Measurements from ENCODE around the gene PHF5A.

Gene PHF5A

DNA sequence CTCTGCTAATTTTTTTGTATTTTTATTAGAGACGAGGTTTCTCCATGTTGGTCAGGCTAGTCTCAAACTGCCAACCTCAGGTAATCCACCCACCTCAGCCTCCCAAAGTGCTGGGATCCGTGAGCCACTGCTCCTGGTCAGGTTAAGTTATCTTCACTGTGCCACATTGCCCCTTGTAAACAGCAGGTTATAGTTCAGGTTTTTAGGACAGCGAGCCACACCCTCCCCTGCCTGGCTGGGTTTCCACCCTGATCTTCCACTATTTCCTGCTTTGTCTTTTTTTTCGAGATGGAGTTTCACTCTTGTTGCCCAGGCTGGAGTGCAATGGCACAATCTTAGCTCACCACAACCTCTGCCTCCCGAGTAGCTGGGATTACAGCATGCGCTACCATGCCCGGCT is 16.5 kb upstream of the PHF5A start:
- H3K36me3 ChIP-seq (ENCODE audit: control insufficient read depth, insufficient read depth, low read length): no peaks in the 10 kb centered on the region
- DNase-seq (ENCODE audit: extremely low read depth, insufficient read length): no peak
- no peaks in the 10 kb centered on the region for H3K27me3 ChIP-seq (replicated peaks; ENCODE audit: control insufficient read depth, insufficient read depth, low read length)
- no peak overlapping the region for H3K4me3 ChIP-seq (replicated peaks; ENCODE audit: low read depth, low read length)
- TF ChIP-seq, protein P1, sequence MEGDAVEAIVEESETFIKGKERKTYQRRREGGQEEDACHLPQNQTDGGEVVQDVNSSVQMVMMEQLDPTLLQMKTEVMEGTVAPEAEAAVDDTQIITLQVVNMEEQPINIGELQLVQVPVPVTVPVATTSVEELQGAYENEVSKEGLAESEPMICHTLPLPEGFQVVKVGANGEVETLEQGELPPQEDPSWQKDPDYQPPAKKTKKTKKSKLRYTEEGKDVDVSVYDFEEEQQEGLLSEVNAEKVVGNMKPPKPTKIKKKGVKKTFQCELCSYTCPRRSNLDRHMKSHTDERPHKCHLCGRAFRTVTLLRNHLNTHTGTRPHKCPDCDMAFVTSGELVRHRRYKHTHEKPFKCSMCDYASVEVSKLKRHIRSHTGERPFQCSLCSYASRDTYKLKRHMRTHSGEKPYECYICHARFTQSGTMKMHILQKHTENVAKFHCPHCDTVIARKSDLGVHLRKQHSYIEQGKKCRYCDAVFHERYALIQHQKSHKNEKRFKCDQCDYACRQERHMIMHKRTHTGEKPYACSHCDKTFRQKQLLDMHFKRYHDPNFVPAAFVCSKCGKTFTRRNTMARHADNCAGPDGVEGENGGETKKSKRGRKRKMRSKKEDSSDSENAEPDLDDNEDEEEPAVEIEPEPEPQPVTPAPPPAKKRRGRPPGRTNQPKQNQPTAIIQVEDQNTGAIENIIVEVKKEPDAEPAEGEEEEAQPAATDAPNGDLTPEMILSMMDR (IDR thresholded peaks at IDR 0.05; ENCODE audit: insufficient read depth, low read length, poor library complexity, severe bottlenecking): no peak

DNA sequence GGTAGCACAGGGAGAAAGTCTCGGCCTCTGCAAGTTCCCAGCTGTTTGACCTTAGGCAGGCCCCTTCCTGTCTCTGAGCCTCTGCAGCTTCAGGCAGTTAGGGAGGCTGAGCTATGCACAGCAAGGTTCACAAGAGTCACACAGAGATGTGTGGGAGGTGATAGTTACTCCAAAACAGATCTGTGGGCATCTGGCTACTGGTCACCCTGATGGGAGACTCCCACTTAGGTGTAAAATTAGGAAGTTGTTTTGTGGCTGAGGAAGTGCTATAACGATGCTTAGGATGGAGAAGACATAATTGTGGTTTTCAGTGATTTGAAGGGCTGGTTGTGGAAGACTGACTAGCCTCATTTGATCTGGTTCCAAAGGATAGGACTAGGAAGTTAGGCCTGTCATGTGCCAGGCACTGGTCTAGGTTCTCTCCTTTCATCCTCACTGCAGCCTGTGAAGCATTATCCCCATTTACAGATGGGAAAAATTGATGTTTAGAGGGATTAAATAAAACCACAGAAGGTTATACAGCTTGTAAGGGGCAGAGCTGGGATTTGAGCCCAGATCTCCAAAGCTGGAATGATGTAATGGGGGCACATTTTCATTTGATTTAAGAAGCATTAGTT is 13.9 kb upstream of the PHF5A start:
- H3K36me3 ChIP-seq (ENCODE audit: control insufficient read depth, insufficient read depth, low read length): no peaks in the 10 kb centered on the region; the same call in 1 of the 2 replicates
- no peak overlapping the region for H3K4me3 ChIP-seq (replicated peaks; ENCODE audit: low read depth, low read length)
- no peak for DNase-seq (ENCODE audit: extremely low read depth, insufficient read length)
- no peaks in the 10 kb centered on the region for H3K27me3 ChIP-seq (replicated peaks; ENCODE audit: control insufficient read depth, insufficient read depth, low read length)
- TF ChIP-seq, protein P1 (IDR thresholded peaks at IDR 0.05; ENCODE audit: insufficient read depth, low read length, poor library complexity, severe bottlenecking): no peak

DNA sequence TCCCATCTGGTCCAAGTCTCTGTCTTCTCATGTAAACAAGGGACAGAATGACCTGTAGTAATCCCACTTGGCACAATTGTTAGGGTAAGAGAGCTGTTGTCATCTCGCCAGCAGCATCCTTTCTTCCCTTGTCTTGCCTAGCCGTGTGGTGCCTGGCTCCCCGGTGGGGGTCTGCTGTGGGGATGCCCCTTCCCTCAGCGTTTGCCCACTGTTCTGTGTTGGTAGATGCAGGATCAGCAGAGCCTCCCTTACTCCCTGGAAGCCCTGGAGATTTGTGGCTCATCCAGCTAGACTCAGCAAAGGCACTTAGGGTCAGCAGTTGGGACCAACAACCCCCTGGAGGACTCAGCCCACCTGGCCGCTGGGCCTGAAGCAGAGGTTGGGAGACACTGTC is 13.4 kb upstream of the PHF5A start:
- Histone ChIP-seq H3K36me3 (ENCODE audit: control insufficient read depth, insufficient read depth, low read length) (no peaks in the 10 kb centered on the region; the same call in 1 of the 2 replicates), H3K4me3 (replicated peaks; ENCODE audit: low read depth, low read length) (no peak overlapping the region), H3K27me3 (replicated peaks; ENCODE audit: control insufficient read depth, insufficient read depth, low read length) (no peaks in the 10 kb centered on the region)
- TF ChIP-seq, protein P1 (IDR thresholded peaks at IDR 0.05; ENCODE audit: insufficient read depth, low read length, poor library complexity, severe bottlenecking): no peak
- no peak for DNase-seq (ENCODE audit: extremely low read depth, insufficient read length)

DNA sequence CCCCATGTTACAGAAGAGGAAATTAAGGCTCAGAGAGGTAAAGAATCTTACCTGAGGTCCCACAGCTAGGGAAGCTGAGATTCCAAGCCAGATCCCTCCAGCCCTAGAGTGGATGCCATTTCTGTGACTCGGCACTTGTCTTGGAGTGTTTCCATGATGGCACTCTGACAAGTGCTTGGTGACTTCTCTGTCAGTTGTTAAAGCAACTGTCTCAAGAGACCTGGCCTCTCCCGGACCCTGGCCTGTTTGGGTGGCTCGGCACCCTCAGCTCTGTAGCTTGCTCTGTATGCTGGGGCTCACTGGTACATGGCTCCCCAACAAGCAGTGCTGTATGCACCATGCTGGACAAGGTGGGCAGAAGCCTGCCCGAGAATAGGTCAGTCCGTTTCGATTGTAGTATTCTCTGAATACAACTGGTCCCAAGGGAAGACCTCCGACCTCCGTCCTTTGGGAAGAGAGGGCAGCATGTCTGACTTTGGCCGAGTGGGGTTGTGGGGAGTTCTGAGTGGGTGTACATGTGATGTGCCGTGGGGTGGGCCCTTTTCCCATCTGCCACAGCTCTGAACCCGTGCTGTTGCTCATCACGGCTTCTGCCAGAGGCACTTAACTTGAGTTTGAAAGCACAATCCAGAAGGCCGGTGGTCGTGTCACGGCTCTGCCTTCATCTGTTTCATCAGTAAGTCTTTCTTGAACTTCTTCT is 12.8 kb upstream of the PHF5A start:
- no peak for DNase-seq (ENCODE audit: extremely low read depth, insufficient read length)
- Histone ChIP-seq H3K27me3 (replicated peaks; ENCODE audit: control insufficient read depth, insufficient read depth, low read length) (no peaks in the 10 kb centered on the region), H3K36me3 (ENCODE audit: control insufficient read depth, insufficient read depth, low read length) (no peaks in the 10 kb centered on the region; the same call in 1 of the 2 replicates), H3K4me3 (replicated peaks; ENCODE audit: low read depth, low read length) (no peak overlapping the region)
- TF ChIP-seq, protein P1 (IDR thresholded peaks at IDR 0.05; ENCODE audit: insufficient read depth, low read length, poor library complexity, severe bottlenecking): no peak

DNA sequence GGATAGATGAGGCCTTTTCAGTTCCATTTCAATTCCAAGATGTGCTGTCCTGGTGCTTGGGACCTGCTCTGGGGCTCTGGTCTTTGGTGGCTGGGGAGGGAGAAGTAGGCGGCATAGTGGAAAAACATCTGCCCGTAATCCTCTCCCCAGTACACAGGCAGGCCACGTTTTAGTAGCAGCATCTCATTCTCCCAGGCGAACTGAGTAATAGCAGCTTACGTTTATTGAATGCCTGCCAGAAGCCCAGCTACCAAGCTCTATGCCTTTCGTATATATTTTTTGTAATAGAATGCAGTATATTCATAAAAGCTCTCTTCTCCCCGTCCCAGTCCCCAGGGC is 11.9 kb upstream of the PHF5A start:
- Histone ChIP-seq H3K4me3 (replicated peaks; ENCODE audit: low read depth, low read length) (no peak overlapping the region), H3K36me3 (ENCODE audit: control insufficient read depth, insufficient read depth, low read length) (no peaks in the 10 kb centered on the region; the same call in 1 of the 2 replicates), H3K27me3 (replicated peaks; ENCODE audit: control insufficient read depth, insufficient read depth, low read length) (no peaks in the 10 kb centered on the region)
- DNase-seq (ENCODE audit: extremely low read depth, insufficient read length): no peak
- TF ChIP-seq, protein P1 (IDR thresholded peaks at IDR 0.05; ENCODE audit: insufficient read depth, low read length, poor library complexity, severe bottlenecking): no peak

Measured in GM06990 (cell line).